Measurements from ENCODE around the gene ARHGAP31.

The ARHGAP31 gene

GRCh38 chr3:119463171-119464169, 169.3 kb downstream of the ARHGAP31 start, which contains the start of gene TMEM39A:
Gene TMEM39A (minus strand): TSS chr3:119463615. CDS start chr3:119462074, 1,541 bp downstream.
- Mint-ChIP-seq H3K9me3 (peaks cover 2 to 3% of the 10 kb centered on the region in 2 donors), H3K4me1 (peaks cover 16 to 37% of the 10 kb centered on the region in 2 donors), H3K27me3 (no peaks in the 10 kb centered on the region), H3K27ac (peak within 1 kb of the TSS; percentile 93), H3K36me3 (peaks cover 13 to 24% of the 10 kb centered on the region in 2 donors), H3K4me3 (peak within 1 kb of the TSS; percentile 91 to 97)
- ATAC-seq (replicated peaks): peak; percentile 93 to 96
- peak; percentile 99 for DNase-seq

GRCh38 chr3:119468041-119468440, 173.9 kb downstream of the ARHGAP31 start:
- Mint-ChIP-seq H3K27ac (peak overlapping the region; percentile 96), H3K27me3 (no peaks in the 10 kb centered on the region), H3K36me3 (peaks cover 14 to 34% of the 10 kb centered on the region in 2 donors), H3K4me3 (peak overlapping the region; percentile 92 to 95), H3K4me1 (peaks cover 33 to 52% of the 10 kb centered on the region in 2 donors), H3K9me3 (peaks cover 2 to 3% of the 10 kb centered on the region in 2 donors)
- DNase-seq: no peak
- no peak for ATAC-seq (replicated peaks)

GRCh38 chr3:119469418-119470189, 175.4 kb downstream of the ARHGAP31 start:
- peaks cover 11 to 26% of the 10 kb centered on the region in 2 donors for H3K36me3 Mint-ChIP-seq
- H3K4me3 Mint-ChIP-seq: peak overlapping the region; percentile 92 to 95
- ATAC-seq (replicated peaks) (peak; percentile 13 to 75), DNase-seq (no peak)
- no peaks in the 10 kb centered on the region for H3K9me3 Mint-ChIP-seq
- no peaks in the 10 kb centered on the region for H3K27me3 Mint-ChIP-seq
- H3K4me1 Mint-ChIP-seq: peaks cover 27 to 40% of the 10 kb centered on the region in 2 donors
- peak overlapping the region; percentile 96 for H3K27ac Mint-ChIP-seq
